ENCODE results near the gene ZNF575. TPM values are rescaled to one million over a fixed set of nuclear protein-coding genes. Genes with fewer than 3 reads are reported as not detected.

ZNF575 gene
- polyA plus RNA-seq, 1 donor from 2014 or later = not detected

DNA sequence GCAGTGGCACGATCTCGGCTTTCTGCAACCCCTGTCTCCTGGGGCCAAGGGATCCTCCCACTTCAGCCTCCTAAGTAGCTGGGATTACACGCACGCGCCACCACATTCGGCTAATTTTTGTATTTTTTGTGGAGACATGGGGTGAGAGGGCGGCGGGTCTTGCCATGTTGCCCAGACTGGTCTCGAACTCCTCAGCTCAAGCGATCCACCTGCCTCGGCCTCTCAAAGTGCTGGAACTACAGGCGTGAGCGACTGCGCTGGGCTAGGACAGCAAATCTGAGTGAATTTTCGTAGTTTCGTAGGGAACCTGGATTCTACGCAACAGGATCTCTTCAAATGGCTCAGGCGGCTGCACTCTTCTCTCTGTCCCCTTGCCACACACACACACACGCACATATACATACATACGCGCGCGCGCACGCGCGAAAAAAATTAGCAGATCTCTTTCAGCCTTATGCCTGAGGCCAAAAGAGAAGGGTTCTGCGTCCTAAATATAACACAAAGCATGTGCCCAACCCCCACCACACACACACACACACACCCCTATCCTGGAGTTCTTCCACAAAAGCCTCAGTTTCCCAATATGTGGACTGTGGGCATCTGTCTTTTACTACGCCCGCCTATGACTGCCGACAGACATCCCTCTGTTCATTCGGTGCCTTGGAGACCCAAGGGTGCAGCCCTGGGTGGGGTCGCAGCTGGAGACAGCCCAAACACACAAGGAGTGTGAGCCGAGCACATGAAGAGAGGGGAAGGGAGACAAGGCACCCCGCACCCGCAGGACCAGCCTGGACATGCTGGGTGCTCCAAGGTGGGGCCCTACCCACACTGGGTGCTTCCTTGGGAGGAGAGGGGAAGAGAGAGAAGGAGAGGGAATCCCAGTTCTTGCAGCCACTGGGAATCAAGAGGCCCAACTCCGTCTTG lies 43.2 kb downstream of the ZNF575 start:
- Histone ChIP-seq H3K9me3 (ENCODE audit: low read length) (no peaks in the 10 kb centered on the region), H3K4me3 (ENCODE audit: low read length) (peak overlapping the region; percentile 99), H3K9ac (ENCODE audit: low read length) (peak overlapping the region; percentile 66), H4K20me1 (ENCODE audit: insufficient read depth) (no peaks in the 10 kb centered on the region), H3K4me2 (ENCODE audit: low read length) (no peak overlapping the region), H3K27me3 (ENCODE audit: insufficient read depth, low read depth, low read length) (no peaks in the 10 kb centered on the region), H3K27ac (ENCODE audit: low read length) (peak overlapping the region; percentile 94), H3K79me2 (replicated peaks; ENCODE audit: insufficient read depth, low read length) (peaks cover 15% of the 10 kb centered on the region), H3K9me2 (ENCODE audit: insufficient read depth, low read length) (no peaks in the 10 kb centered on the region), H3F3A (ENCODE audit: insufficient read depth, low read length, poor library complexity, severe bottlenecking) (no peaks in the 10 kb centered on the region), H2AFZ (ENCODE audit: low read depth, low read length) (peak overlapping the region; percentile 52), H3K36me3 (ENCODE audit: insufficient read depth, low read length) (no peaks in the 10 kb centered on the region)
- TF ChIP-seq POLR2AphosphoS5 (IDR thresholded peaks at IDR 0.05) = no peak
- no peak for TF ChIP-seq CTCF (IDR thresholded peaks at IDR 0.05; ENCODE audit: poor library complexity, severe bottlenecking)
- no peak for TF ChIP-seq RAD21 (conservative IDR thresholded peaks at IDR 0.05)
- TF ChIP-seq EZH2 (IDR thresholded peaks at IDR 0.05; ENCODE audit: borderline replicate concordance, insufficient read depth, low read length, poor library complexity, severe bottlenecking) = no peak
- TF ChIP-seq SMC3 (conservative IDR thresholded peaks at IDR 0.05; ENCODE audit: poor library complexity) = no peak
- no peak for TF ChIP-seq MXI1 (conservative IDR thresholded peaks at IDR 0.05; ENCODE audit: poor library complexity, severe bottlenecking)
- TF ChIP-seq EP300 (conservative IDR thresholded peaks at IDR 0.05; ENCODE audit: poor library complexity, severe bottlenecking) = no peak
- TF ChIP-seq TAF1 (IDR thresholded peaks at IDR 0.05; ENCODE audit: low read depth) = no peak
- TF ChIP-seq, protein P1, sequence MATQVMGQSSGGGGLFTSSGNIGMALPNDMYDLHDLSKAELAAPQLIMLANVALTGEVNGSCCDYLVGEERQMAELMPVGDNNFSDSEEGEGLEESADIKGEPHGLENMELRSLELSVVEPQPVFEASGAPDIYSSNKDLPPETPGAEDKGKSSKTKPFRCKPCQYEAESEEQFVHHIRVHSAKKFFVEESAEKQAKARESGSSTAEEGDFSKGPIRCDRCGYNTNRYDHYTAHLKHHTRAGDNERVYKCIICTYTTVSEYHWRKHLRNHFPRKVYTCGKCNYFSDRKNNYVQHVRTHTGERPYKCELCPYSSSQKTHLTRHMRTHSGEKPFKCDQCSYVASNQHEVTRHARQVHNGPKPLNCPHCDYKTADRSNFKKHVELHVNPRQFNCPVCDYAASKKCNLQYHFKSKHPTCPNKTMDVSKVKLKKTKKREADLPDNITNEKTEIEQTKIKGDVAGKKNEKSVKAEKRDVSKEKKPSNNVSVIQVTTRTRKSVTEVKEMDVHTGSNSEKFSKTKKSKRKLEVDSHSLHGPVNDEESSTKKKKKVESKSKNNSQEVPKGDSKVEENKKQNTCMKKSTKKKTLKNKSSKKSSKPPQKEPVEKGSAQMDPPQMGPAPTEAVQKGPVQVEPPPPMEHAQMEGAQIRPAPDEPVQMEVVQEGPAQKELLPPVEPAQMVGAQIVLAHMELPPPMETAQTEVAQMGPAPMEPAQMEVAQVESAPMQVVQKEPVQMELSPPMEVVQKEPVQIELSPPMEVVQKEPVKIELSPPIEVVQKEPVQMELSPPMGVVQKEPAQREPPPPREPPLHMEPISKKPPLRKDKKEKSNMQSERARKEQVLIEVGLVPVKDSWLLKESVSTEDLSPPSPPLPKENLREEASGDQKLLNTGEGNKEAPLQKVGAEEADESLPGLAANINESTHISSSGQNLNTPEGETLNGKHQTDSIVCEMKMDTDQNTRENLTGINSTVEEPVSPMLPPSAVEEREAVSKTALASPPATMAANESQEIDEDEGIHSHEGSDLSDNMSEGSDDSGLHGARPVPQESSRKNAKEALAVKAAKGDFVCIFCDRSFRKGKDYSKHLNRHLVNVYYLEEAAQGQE (IDR thresholded peaks at IDR 0.05; ENCODE audit: borderline replicate concordance) = no peak

DNA sequence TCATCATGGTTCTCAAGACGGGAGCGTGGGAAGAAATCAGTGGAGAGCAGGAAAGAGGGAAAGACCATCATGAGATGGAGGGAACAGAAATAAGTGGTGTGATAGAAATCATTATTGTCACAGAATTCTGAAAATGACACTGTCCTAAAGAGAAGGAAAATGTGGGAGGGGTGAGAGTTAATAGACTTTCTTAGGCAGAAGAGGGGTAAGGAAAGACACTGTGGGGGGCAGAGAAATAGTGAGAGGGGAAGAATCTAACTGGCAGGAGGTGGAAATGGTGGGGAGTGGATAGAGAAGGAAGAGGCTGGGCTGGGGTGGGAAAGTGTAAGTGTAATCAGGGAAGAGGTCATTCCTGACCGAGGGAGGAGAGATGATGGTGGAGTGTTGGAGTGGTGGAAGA lies 45.8 kb downstream of the ZNF575 start:
- no peaks in the 10 kb centered on the region for H3K9me3 ChIP-seq (ENCODE audit: low read length)
- H3K36me3 ChIP-seq (ENCODE audit: insufficient read depth, low read length) = no peaks in the 10 kb centered on the region
- no peaks in the 10 kb centered on the region for H3K9me2 ChIP-seq (ENCODE audit: insufficient read depth, low read length)
- no peak for TF ChIP-seq TAF1 (IDR thresholded peaks at IDR 0.05; ENCODE audit: low read depth)
- TF ChIP-seq, protein P1 (IDR thresholded peaks at IDR 0.05; ENCODE audit: borderline replicate concordance) = no peak
- TF ChIP-seq MXI1 (conservative IDR thresholded peaks at IDR 0.05; ENCODE audit: poor library complexity, severe bottlenecking) = no peak
- no peak for TF ChIP-seq RAD21 (conservative IDR thresholded peaks at IDR 0.05)
- no peak for TF ChIP-seq POLR2AphosphoS5 (IDR thresholded peaks at IDR 0.05)
- no peak for TF ChIP-seq EP300 (conservative IDR thresholded peaks at IDR 0.05; ENCODE audit: poor library complexity, severe bottlenecking)
- no peak for TF ChIP-seq SMC3 (conservative IDR thresholded peaks at IDR 0.05; ENCODE audit: poor library complexity)
- TF ChIP-seq CTCF (IDR thresholded peaks at IDR 0.05; ENCODE audit: poor library complexity, severe bottlenecking) = no peak
- no peak for TF ChIP-seq EZH2 (IDR thresholded peaks at IDR 0.05; ENCODE audit: borderline replicate concordance, insufficient read depth, low read length, poor library complexity, severe bottlenecking)
- H3K4me3 ChIP-seq (ENCODE audit: low read length) = no peak overlapping the region
- H3K27me3 ChIP-seq (ENCODE audit: insufficient read depth, low read depth, low read length) = no peaks in the 10 kb centered on the region
- no peak overlapping the region for H3K4me2 ChIP-seq (ENCODE audit: low read length)
- H4K20me1 ChIP-seq (ENCODE audit: insufficient read depth) = no peaks in the 10 kb centered on the region
- H2AFZ ChIP-seq (ENCODE audit: low read depth, low read length) = no peak overlapping the region
- no peak overlapping the region for H3K27ac ChIP-seq (ENCODE audit: low read length)
- H3K79me2 ChIP-seq (replicated peaks; ENCODE audit: insufficient read depth, low read length) = peaks cover 11% of the 10 kb centered on the region
- H3K9ac ChIP-seq (ENCODE audit: low read length) = no peak overlapping the region
- H3F3A ChIP-seq (ENCODE audit: insufficient read depth, low read length, poor library complexity, severe bottlenecking) = no peaks in the 10 kb centered on the region
